Measurements from ENCODE around the gene NUMBL.

DNA sequence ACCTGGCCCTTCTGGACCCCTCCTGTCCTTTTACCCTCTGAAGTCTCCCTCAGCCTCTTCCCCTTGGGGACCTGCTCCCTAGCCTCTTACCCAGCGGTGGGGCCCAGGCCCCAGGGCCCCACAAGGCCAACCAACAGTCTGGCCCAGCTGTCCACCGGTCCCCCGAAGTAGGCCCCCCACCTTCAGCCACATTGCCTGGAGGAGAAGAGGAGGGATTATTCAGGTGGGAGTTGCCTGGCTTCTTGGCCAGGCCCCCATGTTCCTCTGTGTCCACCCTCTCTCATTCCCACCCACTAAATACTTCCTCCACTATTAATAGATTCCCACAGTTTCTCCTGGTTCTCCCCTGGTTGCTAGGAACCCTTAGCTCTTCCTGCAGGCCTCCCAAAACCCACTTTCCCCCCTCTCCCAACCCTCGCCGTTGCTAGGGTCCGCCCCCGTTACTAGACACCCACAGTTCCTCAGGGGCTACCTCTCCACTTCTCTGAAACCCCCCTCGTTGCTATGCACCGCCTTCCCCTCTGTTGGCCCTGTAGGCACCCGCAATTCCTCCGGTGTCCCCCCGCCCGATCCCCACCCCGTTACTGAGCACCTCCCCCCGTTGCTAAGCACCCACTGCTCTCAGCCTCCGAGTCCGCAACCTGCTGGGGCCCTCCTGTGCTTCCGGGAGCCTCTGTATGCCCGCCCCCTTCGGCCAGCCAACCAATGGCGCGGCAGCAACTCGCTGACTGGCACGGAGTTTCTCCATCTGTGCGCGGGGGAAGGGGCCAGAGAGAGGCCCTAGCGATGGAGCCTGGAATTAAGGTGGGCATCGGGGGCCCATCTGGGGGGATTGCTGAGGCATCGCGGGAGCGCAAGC lies 24.2 kb upstream of the NUMBL start:
- no peak for TF ChIP-seq CTCF (IDR thresholded peaks at IDR 0.05; ENCODE audit: insufficient read depth, low read length, poor library complexity, severe bottlenecking)
- TF ChIP-seq EZH2phosphoT487 (conservative IDR thresholded peaks at IDR 0.05; ENCODE audit: low read length), result no peak

Measured in SU-DHL-6 (cell line).